B cell (primary cell): ENCODE results near the gene C19orf73. TPM values are rescaled to one million over a fixed set of nuclear protein-coding genes. Genes with fewer than 3 reads are reported as not detected.

ENCODE experiments used
- ATAC-seq: fragments of 200-7000 bp; cut with Tn5 transposase; one replicate; pipeline ENCODE4 v1.10.0; 2021; ENCODE audit warnings: low read depth, mild to moderate bottlenecking, moderate number of reproducible peaks, moderate library complexity
- CTCF ChIA-PET: fragments of 350-600 bp; sonication (Branson Sonifier 250); formaldehyde crosslinking; loops from one replicate; lab custom pipeline; 2021; ENCODE audit warnings: antibody characterized with exemption, inconsistent platforms; lab: Charles Lee
- POLR2A ChIA-PET: fragments of 350-600 bp; sonication (Branson Sonifier 250); formaldehyde crosslinking; loops from one replicate; lab custom pipeline; 2021; ENCODE audit warnings: antibody characterized with exemption; lab: Charles Lee
- DNase-seq: peaks from one replicate; pipeline ENCODE4 v3.0.0; 2013
- H2AFZ ChIP-seq: 2 replicates; pipeline ENCODE4 v1.6.1; 2012; ENCODE audit warnings: mild to moderate bottlenecking, low read depth, low read length; ENCODE audit not compliant: insufficient read depth, poor library complexity, severe bottlenecking
- H3K27ac ChIP-seq, 2 donors: 1 replicate in 1 of 2; 2 replicates in 1 of 2; pipeline ENCODE4 v1.5.1; 2012 to 2013; ENCODE audit warnings: low read length in 2 of 2, mild to moderate bottlenecking in 2 of 2, moderate library complexity in 1 of 2
- H3K27me3 ChIP-seq, 4 experiments: fragments of 200-600 bp in 1 of 4; sonication (generic) in 1 of 4; replicated peaks in 1 of 4; 1 replicate in 2 of 4; 2 replicates in 2 of 4; pipeline versions ENCODE4 v1.6.1 to v1.7.0; 2013 to 2016; ENCODE audit warnings: low read length in 3 of 4, mild to moderate bottlenecking in 2 of 4, mixed read lengths in 1 of 4, moderate library complexity in 1 of 4; ENCODE audit not compliant: insufficient read depth in 4 of 4, control insufficient read depth in 3 of 4; ENCODE audit errors: control extremely low read depth in 1 of 4
- H3K36me3 ChIP-seq, 2 experiments: replicated peaks in 1 of 2; 1 replicate in 1 of 2; 2 replicates in 1 of 2; pipeline versions ENCODE4 v1.6.1 to v1.7.1; 2013; ENCODE audit warnings: low read length in 1 of 2; ENCODE audit not compliant: insufficient read depth in 2 of 2, control insufficient read depth in 1 of 2; ENCODE audit errors: control extremely low read depth in 1 of 2, extremely low read depth in 1 of 2
- H3K4me1 ChIP-seq, 2 donors: fragments of 200-600 bp in 1 of 2; sonication (generic) in 1 of 2; 1 replicate in 1 of 2; 2 replicates in 1 of 2; pipeline versions ENCODE4 v1.5.1 to v1.6.1; 2013 to 2017; ENCODE audit warnings: low read length in 2 of 2; ENCODE audit not compliant: control insufficient read depth in 2 of 2, insufficient read depth in 2 of 2
- H3K4me2 ChIP-seq: replicated peaks from 2 replicates; pipeline ENCODE3; 2012; ENCODE audit warnings: mild to moderate bottlenecking, low read depth, low read length; ENCODE audit not compliant: poor library complexity, severe bottlenecking
- H3K4me3 ChIP-seq, 5 experiments: fragments of 200-600 bp in 1 of 5; sonication (generic) in 1 of 5; 1 replicate in 3 of 5; 2 replicates in 2 of 5; pipeline versions ENCODE4 v1.5.1 to v1.7.0; 2011 to 2016; ENCODE audit warnings: low read length in 4 of 5, mild to moderate bottlenecking in 4 of 5, low read depth in 2 of 5, control low read depth in 1 of 5, moderate library complexity in 1 of 5; ENCODE audit not compliant: insufficient read depth in 1 of 5; ENCODE audit errors: control extremely low read depth in 1 of 5, extremely low read depth in 1 of 5
- H3K79me2 ChIP-seq: fragments of 200-600 bp; sonication (generic); one replicate; pipeline ENCODE4 v1.6.0; 2016; ENCODE audit warnings: low read length; ENCODE audit not compliant: control insufficient read depth, insufficient read depth
- H3K9ac ChIP-seq: fragments of 200-600 bp; sonication (generic); 2 replicates; pipeline ENCODE4 v1.6.1; 2017; ENCODE audit warnings: mild to moderate bottlenecking, low read length, moderate library complexity
- H3K9me3 ChIP-seq, 3 donors: one replicate each; pipeline versions ENCODE4 v1.6.1 to v1.7.1; 2013; ENCODE audit warnings: low read length in 2 of 3; ENCODE audit not compliant: control insufficient read depth in 2 of 3, insufficient read depth in 1 of 3; ENCODE audit errors: control extremely low read depth in 1 of 3
- H4K20me1 ChIP-seq: 2 replicates; pipeline ENCODE4 v1.6.0; 2012; ENCODE audit warnings: mild to moderate bottlenecking, low read length; ENCODE audit not compliant: insufficient read depth, control insufficient read depth, poor library complexity, severe bottlenecking
- H3K27ac Mint-ChIP-seq: one replicate; pipeline ENCODE4 v1.8.0; 2021; ENCODE audit warnings: mixed read lengths
- H3K27me3 Mint-ChIP-seq: one replicate; pipeline ENCODE4 v1.8.0; 2021; ENCODE audit warnings: mixed read lengths
- H3K4me1 Mint-ChIP-seq: one replicate; pipeline ENCODE4 v1.8.0; 2021; ENCODE audit warnings: mixed read lengths
- H3K4me3 Mint-ChIP-seq: one replicate; pipeline ENCODE4 v1.8.0; 2021; ENCODE audit warnings: mixed read lengths
- H3K9me3 Mint-ChIP-seq: one replicate; pipeline ENCODE4 v1.8.0; 2022; ENCODE audit warnings: mixed read lengths; ENCODE audit not compliant: insufficient read depth
- EZH2 ChIP-seq: IDR thresholded peaks from 2 replicates; pipeline ENCODE4 v1.6.1; 2012; ENCODE audit warnings: borderline replicate concordance, low read depth, mild to moderate bottlenecking, moderate library complexity, low read length; ENCODE audit not compliant: insufficient read depth, poor library complexity, severe bottlenecking
- WGBS: methylation state at CpG from one replicate; pipeline ENCODE4 v1.1.5; 2013; ENCODE audit warnings: missing lambda C conversion rate; ENCODE audit not compliant: insufficient coverage; 5-methylcytosine and 5-hydroxymethylcytosine counted together
- intact Hi-C: fragments of 100-400 bp; cut with micrococcal nuclease; formaldehyde crosslinking; loops from one replicate; pipeline ENCODE4 v1.10.0; 2022
- polyA plus RNA-seq: library from polyadenylated mRNA; depleted of rRNA; stranded (reverse); fragments of >200 nt; gene quantifications from 2 replicates; pipeline ENCODE4 v1.2.3, GENCODE V29; 2012
- total RNA-seq, 2 donors: library from RNA; stranded (reverse); fragments of 120-200 nt in 1 of 2; gene quantifications; 1 replicate in 1 of 2; 2 replicates in 1 of 2; pipeline versions ENCODE4 v1.2.3 to v1.2.4, GENCODE V29; 2013 to 2022
- TF ChIP-seq, protein P1 (sequence below): fragments of 200-600 bp; IDR thresholded peaks from one replicate; pipeline ENCODE4 v1.8.0; 2022; ENCODE audit warnings: antibody characterized with exemption, mild to moderate bottlenecking

Gene C19orf73
- total and polyA plus RNA-seq, 2 donors (not counting 1 experiment from before 2014, with no cell fraction given) = 3.9 to 8.2 TPM

DNA sequence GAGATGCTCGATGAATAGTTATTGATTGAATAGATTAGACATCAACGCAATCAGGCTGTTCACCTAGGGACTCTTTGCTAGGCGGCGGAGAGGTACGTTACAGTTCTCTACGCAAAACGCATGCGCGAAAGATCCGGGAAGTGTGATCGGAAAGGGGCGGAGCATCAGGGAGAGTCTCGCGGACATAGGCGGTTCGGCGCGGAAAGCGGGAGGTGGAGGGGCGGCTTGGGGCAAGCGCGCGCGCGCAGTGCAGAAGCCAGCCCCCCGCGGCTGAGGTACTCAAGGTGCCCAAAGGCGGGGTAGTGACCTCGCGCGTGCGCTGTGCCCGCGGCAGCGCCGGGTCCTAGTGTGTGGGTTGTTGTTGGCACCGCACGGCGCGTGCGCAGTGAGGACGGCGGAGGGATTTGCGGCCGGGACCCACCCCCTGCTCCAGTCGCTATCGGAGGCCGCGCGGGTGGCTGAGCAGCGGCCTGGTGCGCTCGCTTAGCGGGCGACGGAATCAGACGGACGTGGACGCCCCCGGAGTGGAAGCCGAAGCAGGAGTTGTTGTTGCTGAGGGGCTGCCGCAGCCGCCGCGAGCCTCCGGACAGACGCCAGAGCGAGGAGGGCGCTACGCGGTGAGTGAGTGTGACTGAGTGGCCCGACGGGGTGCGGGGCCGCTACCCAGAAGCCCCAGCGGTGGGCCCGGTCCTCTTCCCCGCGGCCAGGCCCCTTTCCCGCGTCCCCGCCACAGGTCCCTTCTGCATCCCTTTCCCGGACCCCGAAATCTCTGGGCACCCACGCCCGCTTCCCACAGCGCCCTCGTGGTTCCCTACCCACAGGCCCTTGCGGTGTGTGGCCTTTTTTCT lies 33.7 kb downstream of the C19orf73 start, which contains the start of gene SNRNP70:
Gene SNRNP70 (plus strand): TSS at position 432 of the 848 bp plus-strand sequence. CDS start 964 bp downstream, outside the sequence.
- CTCF ChIA-PET = no interaction called here
- POLR2A ChIA-PET = no interaction called here
- intact Hi-C loops = loop anchor here (1.0 to 10.0 kb wide), 8 partner anchors 29 to 792 kb away; partner anchors contain the start of genes AKT1S1, C19orf73, GYS1 and LIN7B

More for the DNA sequence above, 33.7 kb downstream of the C19orf73 start, which contains the start of gene SNRNP70:
- Histone ChIP-seq H4K20me1 (peaks cover 43% of the 10 kb centered on the region), H3K36me3 (peaks cover 0 to 29% of the 10 kb centered on the region in 2 experiments), H3K79me2 (peaks cover 47% of the 10 kb centered on the region), H3K27ac (peak within 1 kb of the TSS; percentile 66 to 90), H2AFZ (peak within 1 kb of the TSS; percentile 88), H3K4me3 (peak within 1 kb of the TSS; percentile 74 to 89 (median 82)), H3K4me1 (peaks cover 20 to 28% of the 10 kb centered on the region in 2 donors), H3K9ac (peak within 1 kb of the TSS; percentile 90), H3K4me2 (peak within 1 kb of the TSS; percentile 93), H3K9me3 (peaks cover 0 to 4% (median 0%) of the 10 kb centered on the region in 3 donors), H3K27me3 (peaks cover 0 to 3% (median 0%) of the 10 kb centered on the region in 4 experiments)
- peak within 1 kb of the TSS; percentile 93 for H3K4me3 Mint-ChIP-seq
- H3K27me3 Mint-ChIP-seq = peaks cover 5% of the 10 kb centered on the region
- H3K4me1 Mint-ChIP-seq = peaks cover 33% of the 10 kb centered on the region
- DNase-seq (peak; percentile 100), ATAC-seq (peak; percentile 95)
- peak within 1 kb of the TSS; percentile 87 for H3K27ac Mint-ChIP-seq
- under 1% methylated on average over 89 of the region's 89 CpGs for WGBS
- TF ChIP-seq, protein P1, sequence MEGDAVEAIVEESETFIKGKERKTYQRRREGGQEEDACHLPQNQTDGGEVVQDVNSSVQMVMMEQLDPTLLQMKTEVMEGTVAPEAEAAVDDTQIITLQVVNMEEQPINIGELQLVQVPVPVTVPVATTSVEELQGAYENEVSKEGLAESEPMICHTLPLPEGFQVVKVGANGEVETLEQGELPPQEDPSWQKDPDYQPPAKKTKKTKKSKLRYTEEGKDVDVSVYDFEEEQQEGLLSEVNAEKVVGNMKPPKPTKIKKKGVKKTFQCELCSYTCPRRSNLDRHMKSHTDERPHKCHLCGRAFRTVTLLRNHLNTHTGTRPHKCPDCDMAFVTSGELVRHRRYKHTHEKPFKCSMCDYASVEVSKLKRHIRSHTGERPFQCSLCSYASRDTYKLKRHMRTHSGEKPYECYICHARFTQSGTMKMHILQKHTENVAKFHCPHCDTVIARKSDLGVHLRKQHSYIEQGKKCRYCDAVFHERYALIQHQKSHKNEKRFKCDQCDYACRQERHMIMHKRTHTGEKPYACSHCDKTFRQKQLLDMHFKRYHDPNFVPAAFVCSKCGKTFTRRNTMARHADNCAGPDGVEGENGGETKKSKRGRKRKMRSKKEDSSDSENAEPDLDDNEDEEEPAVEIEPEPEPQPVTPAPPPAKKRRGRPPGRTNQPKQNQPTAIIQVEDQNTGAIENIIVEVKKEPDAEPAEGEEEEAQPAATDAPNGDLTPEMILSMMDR = no peak
- TF ChIP-seq EZH2 = no peak
- no peaks in the 10 kb centered on the region for H3K9me3 Mint-ChIP-seq
